ENCODE data around the gene SMAD5.

The SMAD5 gene

GRCh38 chr5:136190904-136191303 is 58.3 kb downstream of the SMAD5 start:
- no peak overlapping the region for H3K4me3 ChIP-seq (ENCODE audit: control insufficient read depth, low read depth, low read length)
- DNase-seq (ENCODE audit: low read depth) = no peak
- TF ChIP-seq, protein P1, sequence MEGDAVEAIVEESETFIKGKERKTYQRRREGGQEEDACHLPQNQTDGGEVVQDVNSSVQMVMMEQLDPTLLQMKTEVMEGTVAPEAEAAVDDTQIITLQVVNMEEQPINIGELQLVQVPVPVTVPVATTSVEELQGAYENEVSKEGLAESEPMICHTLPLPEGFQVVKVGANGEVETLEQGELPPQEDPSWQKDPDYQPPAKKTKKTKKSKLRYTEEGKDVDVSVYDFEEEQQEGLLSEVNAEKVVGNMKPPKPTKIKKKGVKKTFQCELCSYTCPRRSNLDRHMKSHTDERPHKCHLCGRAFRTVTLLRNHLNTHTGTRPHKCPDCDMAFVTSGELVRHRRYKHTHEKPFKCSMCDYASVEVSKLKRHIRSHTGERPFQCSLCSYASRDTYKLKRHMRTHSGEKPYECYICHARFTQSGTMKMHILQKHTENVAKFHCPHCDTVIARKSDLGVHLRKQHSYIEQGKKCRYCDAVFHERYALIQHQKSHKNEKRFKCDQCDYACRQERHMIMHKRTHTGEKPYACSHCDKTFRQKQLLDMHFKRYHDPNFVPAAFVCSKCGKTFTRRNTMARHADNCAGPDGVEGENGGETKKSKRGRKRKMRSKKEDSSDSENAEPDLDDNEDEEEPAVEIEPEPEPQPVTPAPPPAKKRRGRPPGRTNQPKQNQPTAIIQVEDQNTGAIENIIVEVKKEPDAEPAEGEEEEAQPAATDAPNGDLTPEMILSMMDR (IDR thresholded peaks at IDR 0.05; ENCODE audit: control insufficient read depth, insufficient read depth, low read depth, low read length, missing control alignments) = no peak

DNA sequence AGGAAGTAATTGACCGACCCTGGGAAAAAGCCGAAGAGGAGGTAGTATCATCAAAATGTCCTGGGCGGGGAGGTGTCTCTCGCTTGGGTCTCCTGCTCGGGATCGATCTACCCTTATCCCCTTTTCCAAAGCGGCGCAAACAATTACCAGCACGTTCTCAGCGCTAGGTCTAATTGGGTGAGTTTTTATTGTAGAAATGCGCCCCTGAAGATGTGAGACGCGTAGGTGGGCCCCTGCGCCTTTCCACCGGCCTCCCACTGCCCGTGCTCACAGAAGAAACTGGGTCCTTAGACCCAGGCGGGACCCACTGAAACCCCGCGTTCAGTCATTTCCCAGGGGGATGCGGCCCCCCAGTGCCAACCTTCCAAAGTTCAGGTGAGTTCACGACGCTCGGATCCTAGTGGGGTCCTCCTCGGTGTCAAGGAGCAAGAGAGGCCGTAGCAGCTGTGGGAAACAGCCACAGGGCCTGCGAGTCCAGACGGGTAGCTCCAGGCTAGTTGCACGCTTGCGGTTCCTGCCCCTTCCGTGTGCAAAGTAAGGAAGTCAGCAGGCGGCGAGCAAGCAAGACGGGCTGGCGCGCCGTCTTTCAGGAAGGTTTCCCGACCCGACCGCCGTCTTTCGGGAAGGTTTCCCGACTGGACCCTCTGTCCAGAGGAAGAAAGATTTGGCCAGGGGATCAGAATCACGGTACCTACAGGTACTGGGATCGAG is 58.8 kb downstream of the SMAD5 start:
- peak overlapping the region; percentile 7 for H3K4me3 ChIP-seq (ENCODE audit: control insufficient read depth, low read depth, low read length)
- TF ChIP-seq, protein P1 (IDR thresholded peaks at IDR 0.05; ENCODE audit: control insufficient read depth, insufficient read depth, low read depth, low read length, missing control alignments) = no peak
- DNase-seq (ENCODE audit: low read depth) = no peak

DNA sequence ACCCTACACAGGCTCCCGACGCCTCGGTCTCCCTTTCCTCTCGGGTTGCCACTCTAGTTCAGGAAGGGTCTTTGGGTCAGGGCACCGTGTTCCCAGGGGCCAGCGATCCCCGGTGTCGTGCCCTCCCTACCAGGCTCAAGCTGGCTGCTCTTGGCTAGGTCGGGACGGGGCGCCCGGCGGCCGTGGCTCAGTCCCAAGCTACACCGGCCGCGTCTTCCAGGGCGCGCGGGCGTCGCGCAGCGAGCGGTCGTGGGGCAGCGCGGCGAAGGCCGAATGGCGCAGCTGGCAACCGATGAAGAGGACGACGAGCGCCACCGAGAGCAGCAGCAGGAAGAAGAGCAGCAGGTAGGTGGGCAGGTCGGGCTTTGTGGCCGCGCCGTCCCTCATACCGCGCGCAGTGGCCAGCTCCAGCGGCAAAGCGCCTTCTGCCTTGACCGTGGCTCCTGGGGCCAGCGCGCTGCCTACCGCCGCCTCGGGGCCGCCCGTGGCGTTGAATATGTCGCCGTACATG is 59.4 kb downstream of the SMAD5 start:
- no peak for DNase-seq (ENCODE audit: low read depth)
- peak overlapping the region; percentile 7 for H3K4me3 ChIP-seq (ENCODE audit: control insufficient read depth, low read depth, low read length)
- TF ChIP-seq, protein P1 (IDR thresholded peaks at IDR 0.05; ENCODE audit: control insufficient read depth, insufficient read depth, low read depth, low read length, missing control alignments) = no peak

DNA sequence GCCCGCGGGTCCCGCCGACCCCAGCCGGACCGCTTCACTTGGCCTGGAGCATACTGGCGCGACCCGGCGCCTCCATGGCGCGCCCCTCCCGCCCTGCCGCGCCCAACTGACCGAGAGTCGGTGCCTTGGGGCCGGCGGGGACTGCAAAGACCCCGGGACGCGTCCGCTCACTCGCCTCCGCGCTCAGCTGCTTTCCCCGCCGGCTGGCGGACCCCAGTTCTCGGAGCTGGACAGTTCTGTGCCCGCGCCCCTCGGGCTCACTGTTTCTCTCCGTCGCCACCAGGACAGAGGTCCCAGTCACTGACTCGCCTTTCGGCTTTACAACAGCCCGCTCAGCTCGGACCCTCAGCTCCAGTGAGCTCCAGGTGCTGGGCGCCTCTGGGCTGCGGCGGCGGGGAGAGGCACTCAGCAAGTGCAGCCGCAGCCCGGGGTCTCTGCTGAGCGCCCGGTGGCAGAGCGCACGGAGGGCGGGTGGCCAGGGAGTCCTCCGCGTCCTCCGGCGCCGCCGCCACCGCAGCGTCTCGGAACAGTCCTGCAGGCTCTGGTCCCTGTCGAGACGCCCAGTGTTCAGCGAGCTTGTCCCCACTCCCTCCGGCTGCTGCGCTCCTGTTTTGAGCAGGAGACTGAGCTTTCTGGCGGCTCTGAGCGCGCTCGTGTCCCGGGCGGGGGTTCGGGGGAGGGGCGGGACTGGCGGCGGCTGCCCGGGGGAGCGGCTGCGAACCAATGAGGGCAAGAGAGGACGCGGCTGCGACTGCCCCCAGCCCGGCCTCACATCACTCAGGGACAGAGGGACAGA is 60.1 kb downstream of the SMAD5 start, which contains the start of gene SMIM32:
Gene SMIM32 (minus strand): TSS at position 637 of the 796 bp plus-strand sequence. CDS start 638 bp downstream, outside the sequence.
- H3K4me3 ChIP-seq (ENCODE audit: control insufficient read depth, low read depth, low read length) = peak within 1 kb of the TSS; percentile 7
- TF ChIP-seq, protein P1 (IDR thresholded peaks at IDR 0.05; ENCODE audit: control insufficient read depth, insufficient read depth, low read depth, low read length, missing control alignments) = no peak
- DNase-seq (ENCODE audit: low read depth) = no peak

DNA sequence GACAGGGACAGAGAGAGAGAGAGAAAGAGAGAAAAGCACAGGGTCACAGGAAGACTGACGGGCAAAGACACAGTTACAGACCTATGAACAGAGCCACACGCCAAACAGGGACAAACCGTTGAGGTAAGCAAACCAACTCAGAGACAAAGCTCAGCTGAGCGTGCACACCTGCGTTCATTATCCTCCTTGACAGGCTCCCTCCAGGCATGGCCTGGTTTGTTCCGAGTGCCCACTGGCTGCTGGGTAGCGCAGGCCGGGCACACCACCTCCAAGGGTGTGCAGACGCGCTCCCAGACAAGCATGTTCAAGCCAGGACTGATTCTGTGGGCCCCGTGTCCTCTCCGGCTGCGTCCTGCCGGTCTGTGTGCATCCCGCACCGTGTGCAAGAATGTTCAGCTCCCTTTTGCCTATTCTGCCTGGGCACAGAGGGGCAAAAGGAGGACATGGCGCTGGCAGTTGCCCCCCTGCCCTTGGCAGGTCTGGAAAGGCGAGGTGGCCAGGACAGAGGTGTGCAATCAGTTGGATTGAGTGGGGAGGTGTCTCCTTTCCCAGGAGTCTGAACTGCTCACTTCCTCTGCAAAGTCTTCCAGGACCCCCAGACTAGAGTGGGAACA is 60.8 kb downstream of the SMAD5 start:
- TF ChIP-seq, protein P1 (IDR thresholded peaks at IDR 0.05; ENCODE audit: control insufficient read depth, insufficient read depth, low read depth, low read length, missing control alignments) = no peak
- DNase-seq (ENCODE audit: low read depth) = no peak
- H3K4me3 ChIP-seq (ENCODE audit: control insufficient read depth, low read depth, low read length) = no peak overlapping the region

DNA sequence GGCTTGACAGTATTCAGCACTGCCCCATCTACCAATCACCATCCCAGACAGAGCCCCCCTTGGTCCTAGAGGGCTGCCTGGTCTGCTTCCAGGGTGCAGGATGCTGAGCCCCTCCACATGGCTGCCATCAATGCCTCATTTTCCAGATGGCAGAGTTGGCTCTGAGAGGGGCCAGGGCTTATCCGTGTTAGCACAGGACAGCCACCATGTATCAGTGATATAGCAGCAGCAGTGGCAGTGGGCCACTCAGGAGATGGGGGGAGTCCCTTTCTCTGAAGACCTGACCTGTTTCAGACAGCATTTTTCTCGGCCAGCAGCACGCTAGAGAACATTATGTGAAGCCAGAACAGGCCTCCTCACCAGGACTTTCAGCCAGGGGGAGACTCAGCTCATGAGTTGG is 61.9 kb downstream of the SMAD5 start:
- TF ChIP-seq, protein P1 (IDR thresholded peaks at IDR 0.05; ENCODE audit: control insufficient read depth, insufficient read depth, low read depth, low read length, missing control alignments) = no peak
- DNase-seq (ENCODE audit: low read depth) = no peak

More for the DNA sequence above, 61.9 kb downstream of the SMAD5 start:
- no peak overlapping the region for H3K4me3 ChIP-seq (ENCODE audit: control insufficient read depth, low read depth, low read length)

Measured in AG09309 (cell line).